Body of pancreas (tissue), 4 donors: Measurements from ENCODE around the gene SYNPO2L. TPM values are rescaled to one million over a fixed set of nuclear protein-coding genes. Genes with fewer than 3 reads are reported as not detected.
A peak's percentile ranks its signal among the peaks of the same experiment; 100 is the strongest.

ENCODE experiments used
- ATAC-seq: fragments of 150-250 bp; one replicate; pipeline ENCODE4 v1.9.1; 2016
- DNase-seq, 4 donors: peaks; one replicate each; pipeline ENCODE4 v3.0.0-alpha.2; 2019
- H3K27ac ChIP-seq, 4 donors: fragments of 200-600 bp; sonication (generic); 1 replicate in 3 of 4; 2 replicates in 1 of 4; pipeline versions ENCODE4 v1.5.1 to v1.6.1; 2016 to 2019; ENCODE audit warnings: mild to moderate bottlenecking in 1 of 4, mixed read lengths in 1 of 4, moderate library complexity in 1 of 4
- H3K27me3 ChIP-seq, 2 donors: fragments of 200-600 bp; sonication (generic); one replicate each; pipeline ENCODE4 v1.6.0; 2016; ENCODE audit warnings: mild to moderate bottlenecking in 1 of 2
- H3K36me3 ChIP-seq, 2 donors: fragments of 200-600 bp; sonication (generic); replicated peaks in 1 of 2; 2 replicates each; pipeline ENCODE4 v1.5.1; 2016; ENCODE audit warnings: low read depth in 2 of 2; ENCODE audit not compliant: insufficient read depth in 1 of 2
- H3K4me1 ChIP-seq: fragments of 200-600 bp; sonication (generic); one replicate; pipeline ENCODE4 v1.6.0; 2016
- H3K4me3 ChIP-seq, 2 donors: fragments of 200-600 bp; sonication (generic); 1 replicate in 1 of 2; 2 replicates in 1 of 2; pipeline ENCODE4 v1.5.1; 2016 to 2019
- H3K9me3 ChIP-seq, 3 donors: fragments of 200-600 bp; sonication (generic); 1 replicate in 2 of 3; 2 replicates in 1 of 3; pipeline ENCODE4 v1.5.1; 2016
- CTCF ChIP-seq, 7 experiments: fragments of 450-650 bp in 4 of 7; fragments of 200-600 bp in 3 of 7; sonication (generic) in 3 of 7; IDR thresholded peaks; one replicate each; pipeline ENCODE4 v1.5.1; 2016 to 2019; ENCODE audit warnings: antibody characterized with exemption in 7 of 7
- POLR2A ChIP-seq, 3 donors: fragments of 450-650 bp; IDR thresholded peaks; one replicate each; pipeline ENCODE4 v1.6.1; 2016; ENCODE audit warnings: antibody characterized with exemption in 3 of 3, mild to moderate bottlenecking in 2 of 3
- WGBS, 2 donors: methylation state at CpG; one replicate each; pipeline ENCODE4 v1.1.5; 2017; 5-methylcytosine and 5-hydroxymethylcytosine counted together
- intact Hi-C: fragments of 100-400 bp; cut with DNase I; formaldehyde crosslinking; loops from one replicate; pipeline ENCODE4 v1.15.1; 2023
- total RNA-seq, 2 donors: library from RNA; depleted of rRNA; stranded (reverse); fragments of >200 nt; gene quantifications; one replicate each; pipeline ENCODE4 v1.1.0, GENCODE V29; 2016

Gene SYNPO2L
- total RNA-seq, 2 donors from 2014 or later: not detected

- no peak for ATAC-seq
- no peaks in the 10 kb centered on the region for H3K36me3 ChIP-seq
- H3K27me3 ChIP-seq: no peaks in the 10 kb centered on the region
- H3K9me3 ChIP-seq: no peaks in the 10 kb centered on the region
- DNase-seq: no peak
- intact Hi-C loops: no loop called here
- no peaks in the 10 kb centered on the region for H3K4me1 ChIP-seq
- H3K27ac ChIP-seq: no peak overlapping the region
- no peak for TF ChIP-seq POLR2A (IDR thresholded peaks at IDR 0.05)
- TF ChIP-seq CTCF (IDR thresholded peaks at IDR 0.05): no peak
- H3K4me3 ChIP-seq: no peak overlapping the region
- WGBS, 2 donors: 78 to 81% methylated on average over 3 of the region's 3 CpGs
These were observed 16.5 kb downstream of the SYNPO2L start for GRCh38 chr10:73639286-73639685.

GRCh38 chr10:73635781-73636180 is 20.0 kb downstream of the SYNPO2L start:
- WGBS, 2 donors: 37 to 56% methylated on average over 1 of the region's 1 CpG
- Histone ChIP-seq H3K36me3 (no peaks in the 10 kb centered on the region), H3K9me3 (no peaks in the 10 kb centered on the region), H3K4me1 (no peaks in the 10 kb centered on the region), H3K27ac (no peak overlapping the region), H3K4me3 (no peak overlapping the region), H3K27me3 (no peaks in the 10 kb centered on the region)
- ATAC-seq (no peak), DNase-seq (no peak)
- intact Hi-C loops: no loop called here
- TF ChIP-seq POLR2A (IDR thresholded peaks at IDR 0.05) (no peak), CTCF (IDR thresholded peaks at IDR 0.05) (no peak)

GRCh38 chr10:73634421-73634820 is 21.4 kb downstream of the SYNPO2L start:
- Histone ChIP-seq H3K9me3 (no peaks in the 10 kb centered on the region), H3K27me3 (no peaks in the 10 kb centered on the region), H3K4me1 (no peaks in the 10 kb centered on the region), H3K4me3 (no peak overlapping the region), H3K27ac (no peak overlapping the region), H3K36me3 (no peaks in the 10 kb centered on the region)
- TF ChIP-seq POLR2A (IDR thresholded peaks at IDR 0.05) (no peak), CTCF (IDR thresholded peaks at IDR 0.05) (no peak)
- DNase-seq: no peak
- 66 to 71% methylated on average over 4 to 5 of the region's 5 CpGs for WGBS, 2 donors
- intact Hi-C loops: no loop called here
- no peak for ATAC-seq

- DNase-seq (no peak), ATAC-seq (no peak)
- Histone ChIP-seq H3K27me3 (no peaks in the 10 kb centered on the region), H3K4me3 (no peak overlapping the region), H3K36me3 (no peaks in the 10 kb centered on the region), H3K9me3 (no peaks in the 10 kb centered on the region), H3K27ac (peak overlapping the region in 1 of 4 donors; percentile 6), H3K4me1 (peaks cover 20% of the 10 kb centered on the region)
- intact Hi-C loops: loop anchor here (10.0 kb wide), 1 partner anchor 64 kb away; no protein-coding TSS in a partner anchor
- WGBS, 2 donors: 85 to 90% methylated on average over 5 of the region's 5 CpGs
- TF ChIP-seq POLR2A (IDR thresholded peaks at IDR 0.05) (no peak), CTCF (IDR thresholded peaks at IDR 0.05) (no peak)
These were observed 26.7 kb downstream of the SYNPO2L start for GRCh38 chr10:73629165-73629564.

- ATAC-seq: no peak
- Histone ChIP-seq H3K27ac (peak overlapping the region in 2 of 4 donors; percentile 6 to 41), H3K36me3 (no peaks in the 10 kb centered on the region), H3K4me3 (no peak overlapping the region), H3K9me3 (no peaks in the 10 kb centered on the region), H3K27me3 (no peaks in the 10 kb centered on the region), H3K4me1 (peaks cover 20% of the 10 kb centered on the region)
- WGBS, 2 donors: 22 to 43% methylated on average over 7 of the region's 7 CpGs
- TF ChIP-seq CTCF (IDR thresholded peaks at IDR 0.05) (no peak), POLR2A (IDR thresholded peaks at IDR 0.05) (no peak)
- peak; percentile 29 to 75 (median 54) for DNase-seq
- intact Hi-C loops: loop anchor here (10.0 kb wide), 1 partner anchor 64 kb away; no protein-coding TSS in a partner anchor
These were observed 27.4 kb downstream of the SYNPO2L start for GRCh38 chr10:73628405-73628804.
